ENCODE measurements around the gene MRPL49. TPM values are rescaled to one million over a fixed set of nuclear protein-coding genes. Genes with fewer than 3 reads are reported as not detected.
"Not testable (repeated sequence)": the region's sequence is repeated elsewhere in the genome, so short reads cannot be mapped to it uniquely, and the experiment has no call there.

The MRPL49 gene
- total and polyA plus RNA-seq, 2 donors (not counting 3 experiments of a cell fraction or from before 2014, with no cell fraction given), result 49.7 to 90.4 TPM

- H3K4me2 ChIP-seq (ENCODE audit: insufficient read depth, low read length), result no peak overlapping the region
- H3K9ac ChIP-seq (replicated peaks; ENCODE audit: extremely low read depth, insufficient read depth, low read length), result no peak overlapping the region
- peaks cover 7% of the 10 kb centered on the region for H3K4me1 ChIP-seq (ENCODE audit: control insufficient read depth, extremely low read depth, insufficient read depth, low read length)
- ChIA-PET CTCF (no interaction called here), POLR2A (interaction anchor here (0.6 kb wide), 1 partner anchor 8 kb away, joined by 4 read pairs; no protein-coding TSS in a partner anchor)
- dilution Hi-C loops (cut with MboI; ENCODE audit: extremely low pct_ligation_motif_present, low sequenced_read_pairs), result no loop called here
- no peaks in the 10 kb centered on the region for H3K9me1 ChIP-seq (replicated peaks; ENCODE audit: control insufficient read depth, extremely low read depth, insufficient read depth, low read length)
- H4K20me1 ChIP-seq (replicated peaks; ENCODE audit: control insufficient read depth, extremely low read depth, insufficient read depth, low read length), result no peaks in the 10 kb centered on the region
- no peak overlapping the region for H3K27ac ChIP-seq (ENCODE audit: insufficient read depth, low read depth, low read length)
- TF ChIP-seq JUN (IDR thresholded peaks at IDR 0.05; ENCODE audit: borderline replicate concordance, insufficient read depth, insufficient read length, low read depth), result no peak
- BruUV-seq (replicated peaks), result no TSS peak
- no peaks in the 10 kb centered on the region for H3K36me3 ChIP-seq (ENCODE audit: control insufficient read depth in 2 of 2, extremely low read depth in 1 of 2, insufficient read depth in 2 of 2, low read length in 2 of 2)
- peaks cover 6 to 7% of the 10 kb centered on the region in 2 experiments for H3K27me3 ChIP-seq (ENCODE audit: control insufficient read depth in 2 of 2, insufficient read depth in 2 of 2, low read length in 2 of 2)
- intact Hi-C loops (cut with micrococcal nuclease), result no loop called here
- no peak for FAIRE-seq
- H2AFZ ChIP-seq (ENCODE audit: low read depth, low read length), result no peak overlapping the region
- DNase-seq (ENCODE audit: low read depth, low spot score), result no peak
- no peak overlapping the region for H3K4me3 ChIP-seq (replicated peaks in 1 of 3; ENCODE audit: insufficient read depth in 1 of 3, low read depth in 1 of 3, low read length in 3 of 3)
- no peaks in the 10 kb centered on the region for H3K9me3 ChIP-seq (replicated peaks; ENCODE audit: control insufficient read depth, insufficient read depth, low read length)
- no peaks in the 10 kb centered on the region for H3K79me2 ChIP-seq (ENCODE audit: control insufficient read depth, insufficient read depth, low read length)
These were observed 26.5 kb downstream of the MRPL49 start for GRCh38 chr11:65148657-65149056.

- H3K27ac ChIP-seq (ENCODE audit: insufficient read depth, low read depth, low read length); BruUV-seq (replicated peaks); H3K9me3 ChIP-seq (replicated peaks; ENCODE audit: control insufficient read depth, insufficient read depth, low read length); H2AFZ ChIP-seq (ENCODE audit: low read depth, low read length); H4K20me1 ChIP-seq (replicated peaks; ENCODE audit: control insufficient read depth, extremely low read depth, insufficient read depth, low read length); H3K4me2 ChIP-seq (ENCODE audit: insufficient read depth, low read length); H3K9me1 ChIP-seq (replicated peaks; ENCODE audit: control insufficient read depth, extremely low read depth, insufficient read depth, low read length); POLR2A ChIA-PET; intact Hi-C loops (cut with micrococcal nuclease); FAIRE-seq; H3K36me3 ChIP-seq (ENCODE audit: control insufficient read depth in 2 of 2, extremely low read depth in 1 of 2, insufficient read depth in 2 of 2, low read length in 2 of 2); dilution Hi-C loops (cut with MboI; ENCODE audit: extremely low pct_ligation_motif_present, low sequenced_read_pairs); H3K4me1 ChIP-seq (ENCODE audit: control insufficient read depth, extremely low read depth, insufficient read depth, low read length); DNase-seq (ENCODE audit: low read depth, low spot score); H3K9ac ChIP-seq (replicated peaks; ENCODE audit: extremely low read depth, insufficient read depth, low read length); H3K27me3 ChIP-seq (ENCODE audit: control insufficient read depth in 2 of 2, insufficient read depth in 2 of 2, low read length in 2 of 2); H3K79me2 ChIP-seq (ENCODE audit: control insufficient read depth, insufficient read depth, low read length); H3K4me3 ChIP-seq (replicated peaks in 1 of 3; ENCODE audit: insufficient read depth in 1 of 3, low read depth in 1 of 3, low read length in 3 of 3): not testable (repeated sequence)
- CTCF ChIA-PET, result interaction anchor here (1.3 kb wide), 1 partner anchor 12 kb away, joined by 3 read pairs; no protein-coding TSS in a partner anchor
These were observed 28.0 kb downstream of the MRPL49 start for GRCh38 chr11:65150131-65150508.
